ENCODE results near the gene CCDC154. TPM values are rescaled to one million over a fixed set of nuclear protein-coding genes. Genes with fewer than 3 reads are reported as not detected.
A peak's percentile ranks its signal among the peaks of the same experiment; 100 is the strongest.

Gene CCDC154
- total and polyA plus RNA-seq, 9 of the 15 experiments (the other 6 are each of a cell fraction or from before 2014, with no cell fraction given) = 0.15 to 1.4 (median 0.20) TPM; not detected in 5

DNA sequence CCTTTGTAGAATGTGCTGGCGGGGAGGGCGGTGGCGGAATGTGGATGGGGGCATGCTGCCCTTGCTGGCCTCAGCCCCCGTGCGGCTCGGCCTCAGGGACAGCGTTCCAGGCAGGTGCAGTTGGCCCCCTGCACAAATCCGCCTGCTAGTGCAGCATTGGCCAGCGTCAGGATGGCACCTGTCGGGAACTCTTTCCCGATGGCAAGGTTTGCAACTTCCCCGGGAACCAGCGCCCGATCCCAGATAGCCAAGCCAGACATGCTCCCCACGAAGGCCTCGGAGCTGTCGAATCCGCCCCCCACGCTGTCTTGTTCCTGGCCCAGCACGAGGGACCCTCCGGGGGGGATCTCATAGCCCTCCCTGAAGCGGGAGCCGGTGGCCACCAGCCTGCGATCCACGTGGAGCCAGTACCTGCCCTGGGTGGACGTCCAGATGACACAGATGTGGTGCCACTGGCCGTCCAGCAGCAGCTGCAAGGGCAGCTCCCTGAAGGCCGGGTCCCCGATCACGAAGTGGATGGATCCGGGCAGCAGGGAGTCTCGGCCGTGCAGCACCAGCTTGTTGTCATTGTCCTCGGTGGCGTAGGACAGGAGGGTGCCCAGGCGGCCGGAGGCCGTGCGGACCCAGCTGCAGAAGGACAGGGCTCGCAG is 41.6 kb upstream of the CCDC154 start (continued):
- TF ChIP-seq POLR3G (IDR thresholded peaks at IDR 0.05; ENCODE audit: extremely low read depth, insufficient read length, insufficient replicate concordance) (no peak), ZKSCAN8 (CRISPR knock-in tag; IDR thresholded peaks at IDR 0.05) (no peak)

GRCh38 chr16:1481906-1482835 is 37.8 kb upstream of the CCDC154 start:
- intact Hi-C loops (cut with micrococcal nuclease) = no loop called here
- no peaks in the 10 kb centered on the region for H3K9me3 ChIP-seq (replicated peaks; ENCODE audit: control insufficient read depth, insufficient read depth, low read depth, low read length)
- H3K4me3 ChIP-seq = no peak overlapping the region
- DNase-seq (ENCODE audit: extremely low read depth in 1 of 4, low spot score in 3 of 4) (no peak), ATAC-seq (no peak), FAIRE-seq (no peak)
- no peaks in the 10 kb centered on the region for H3K36me3 ChIP-seq (ENCODE audit: control insufficient read depth, insufficient read depth, low read length)
- TF ChIP-seq RBM39 (optimal IDR thresholded peaks at IDR 0.05; ENCODE audit: low read depth, low read length) (no peak), CBX3 (IDR thresholded peaks at IDR 0.05; ENCODE audit: borderline replicate concordance in 1 of 2, low read length in 2 of 2) (no peak), CXXC5 (CRISPR knock-in tag; IDR thresholded peaks at IDR 0.05) (no peak), FUS (optimal IDR thresholded peaks at IDR 0.05; ENCODE audit: low read depth, low read length) (no peak), ZNF134 (CRISPR knock-in tag; conservative IDR thresholded peaks at IDR 0.05) (no peak), FOSL1 (tag; conservative IDR thresholded peaks at IDR 0.05) (peak; percentile 26; the same call in 1 of the 2 replicates), ELF2 (CRISPR knock-in tag; IDR thresholded peaks at IDR 0.05) (no peak), ZBTB7A (IDR thresholded peaks at IDR 0.05; ENCODE audit: borderline replicate concordance, control insufficient read depth, low read depth, low read length) (0 out of 2 replicates have a peak, but pooled peaks have one; percentile 17), ZBED1 (IDR thresholded peaks at IDR 0.05) (no peak), TSC22D4 (tag; IDR thresholded peaks at IDR 0.05) (no peak), ZBTB12 (CRISPR knock-in tag; IDR thresholded peaks at IDR 0.05) (no peak)
- TF ChIP-seq, protein P1, sequence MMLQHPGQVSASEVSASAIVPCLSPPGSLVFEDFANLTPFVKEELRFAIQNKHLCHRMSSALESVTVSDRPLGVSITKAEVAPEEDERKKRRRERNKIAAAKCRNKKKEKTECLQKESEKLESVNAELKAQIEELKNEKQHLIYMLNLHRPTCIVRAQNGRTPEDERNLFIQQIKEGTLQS (IDR thresholded peaks at IDR 0.05) = 0 out of 2 replicates have a peak, but pooled peaks have one; percentile 7
- TF ChIP-seq, protein P1 (CRISPR knock-in tag; conservative IDR thresholded peaks at IDR 0.05) = no peak
- TF ChIP-seq, protein P2, sequence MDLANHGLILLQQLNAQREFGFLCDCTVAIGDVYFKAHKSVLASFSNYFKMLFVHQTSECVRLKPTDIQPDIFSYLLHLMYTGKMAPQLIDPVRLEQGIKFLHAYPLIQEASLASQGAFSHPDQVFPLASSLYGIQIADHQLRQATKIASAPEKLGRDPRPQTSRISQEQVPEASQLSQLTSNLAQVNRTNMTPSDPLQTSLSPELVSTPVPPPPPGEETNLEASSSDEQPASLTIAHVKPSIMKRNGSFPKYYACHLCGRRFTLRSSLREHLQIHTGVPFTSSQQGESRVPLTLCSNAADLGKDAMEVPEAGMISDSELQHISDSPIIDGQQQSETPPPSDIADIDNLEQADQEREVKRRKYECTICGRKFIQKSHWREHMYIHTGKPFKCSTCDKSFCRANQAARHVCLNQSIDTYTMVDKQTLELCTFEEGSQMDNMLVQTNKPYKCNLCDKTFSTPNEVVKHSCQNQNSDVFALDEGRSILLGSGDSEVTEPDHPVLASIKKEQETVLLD (IDR thresholded peaks at IDR 0.05) = no peak
- CTCF ChIA-PET (ENCODE audit: low intra/inter-chr PET ratio) = no interaction called here
- no peak overlapping the region for H3K27ac ChIP-seq (ENCODE audit: extremely low read depth, low read depth, low read length)
- no peak overlapping the region for H2AFZ ChIP-seq (ENCODE audit: low read depth, low read length)
- peaks cover 4 to 39% of the 10 kb centered on the region in 2 experiments; a peak in 4 of 5 replicates for H3K4me1 ChIP-seq (replicated peaks in 1 of 2; ENCODE audit: control insufficient read depth in 2 of 2, insufficient read depth in 2 of 2, low read length in 2 of 2)
- no peak overlapping the region for H3K4me2 ChIP-seq (ENCODE audit: insufficient read depth, low read length)
- 63% methylated on average over 26 of the region's 28 CpGs for WGBS (ENCODE audit: insufficient coverage, low coverage, missing lambda C conversion rate)
- no peaks in the 10 kb centered on the region for H3K9me1 ChIP-seq (ENCODE audit: control insufficient read depth, insufficient read depth, low read length)
- no peaks in the 10 kb centered on the region for H3K79me2 ChIP-seq (ENCODE audit: control insufficient read depth, insufficient read depth, low read length)
- in situ Hi-C loops (cut with MboI) = no loop called here
- BruUV-seq (replicated peaks) = no TSS peak
- no peaks in the 10 kb centered on the region for H3K27me3 ChIP-seq (ENCODE audit: control insufficient read depth in 2 of 2, insufficient read depth in 2 of 2, low read length in 2 of 2)
- POLR2A ChIA-PET = interaction anchor here (0.6 to 2.3 kb wide), 4 partner anchors 11 to 1036 kb away, joined by 3 to 13 read pairs (median 4); partner anchors contain the start of gene TELO2
- peak overlapping the region in 1 of 2 experiments; percentile 69; a peak in 2 of 4 replicates for H3K9ac ChIP-seq (ENCODE audit: insufficient read depth in 1 of 2, low read depth in 2 of 2, low read length in 2 of 2)
- no peaks in the 10 kb centered on the region for H4K20me1 ChIP-seq (replicated peaks; ENCODE audit: control insufficient read depth, insufficient read depth, low read length)
